H9 (cell line): ENCODE results near the gene CRY1. TPM values are rescaled to one million over a fixed set of nuclear protein-coding genes. Genes with fewer than 3 reads are reported as not detected.

Source experiments
- DNase-seq: peaks from one replicate; pipeline ENCODE4 v3.0.0-alpha.2; 2017
- H2AFZ ChIP-seq: one replicate; pipeline ENCODE4 v1.6.1; 2013; ENCODE audit warnings: mild to moderate bottlenecking, low read length, control low read depth, moderate library complexity
- H2AK5ac ChIP-seq: 2 replicates; pipeline ENCODE4 v1.6.1; 2013; ENCODE audit warnings: low read length, control low read depth, mixed read lengths; ENCODE audit not compliant: insufficient read length
- H2BK120ac ChIP-seq: one replicate; pipeline ENCODE4 v1.6.1; 2013; ENCODE audit warnings: low read depth, mild to moderate bottlenecking, low read length, control low read depth, inconsistent platforms; ENCODE audit not compliant: poor library complexity, severe bottlenecking
- H2BK12ac ChIP-seq: 2 replicates; pipeline ENCODE4 v1.6.1; 2013; ENCODE audit warnings: low read length, control low read depth, mixed read lengths, low read depth; ENCODE audit not compliant: insufficient read length
- H2BK15ac ChIP-seq: 2 replicates; pipeline ENCODE4 v1.6.1; 2013; ENCODE audit warnings: low read depth, low read length, control low read depth
- H2BK20ac ChIP-seq: one replicate; pipeline ENCODE4 v1.6.1; 2013; ENCODE audit warnings: low read depth, mild to moderate bottlenecking, low read length, control low read depth, inconsistent platforms; ENCODE audit not compliant: poor library complexity, severe bottlenecking
- H2BK5ac ChIP-seq: 2 replicates; pipeline ENCODE4 v1.6.1; 2013; ENCODE audit warnings: low read length, control low read depth, mixed read lengths; ENCODE audit not compliant: insufficient read length
- H3K14ac ChIP-seq: 2 replicates; pipeline ENCODE4 v1.6.1; 2013; ENCODE audit warnings: low read length, control low read depth; ENCODE audit not compliant: insufficient read depth
- H3K18ac ChIP-seq: 2 replicates; pipeline ENCODE4 v1.6.1; 2013; ENCODE audit warnings: low read depth, mild to moderate bottlenecking, mixed read lengths, low read length, control low read depth; ENCODE audit not compliant: insufficient read length
- H3K23ac ChIP-seq: 2 replicates; pipeline ENCODE4 v1.6.1; 2013; ENCODE audit warnings: low read length, control low read depth, mixed read lengths, low read depth; ENCODE audit not compliant: insufficient read length
- H3K23me2 ChIP-seq: 2 replicates; pipeline ENCODE4 v1.6.1; 2013; ENCODE audit warnings: low read depth, mild to moderate bottlenecking, mixed read lengths, low read length, control low read depth; ENCODE audit not compliant: insufficient read length, poor library complexity, severe bottlenecking
- H3K27ac ChIP-seq: 2 replicates; pipeline ENCODE4 v1.5.1; 2013; ENCODE audit warnings: low read length, control low read depth, mixed read lengths, low read depth; ENCODE audit not compliant: insufficient read length
- H3K27me3 ChIP-seq: 2 replicates; pipeline ENCODE4 v1.6.1; 2013; ENCODE audit warnings: low read length, control low read depth, inconsistent platforms; ENCODE audit not compliant: insufficient read depth
- H3K4ac ChIP-seq: 2 replicates; pipeline ENCODE4 v1.6.1; 2013; ENCODE audit warnings: low read depth, mild to moderate bottlenecking, control low read depth, inconsistent platforms, low read length, moderate library complexity
- H3K4me1 ChIP-seq: 2 replicates; pipeline ENCODE4 v1.6.1; 2013; ENCODE audit warnings: low read length, control low read depth, inconsistent platforms; ENCODE audit not compliant: insufficient read depth
- H3K4me2 ChIP-seq: 2 replicates; pipeline ENCODE4 v1.6.1; 2013; ENCODE audit warnings: low read length, control low read depth, mixed read lengths; ENCODE audit not compliant: insufficient read length, insufficient read depth
- H3K56ac ChIP-seq: 2 replicates; pipeline ENCODE4 v1.6.1; 2013; ENCODE audit warnings: low read depth, mild to moderate bottlenecking, mixed read lengths, low read length, control low read depth; ENCODE audit not compliant: insufficient read length
- H3K79me1 ChIP-seq: 2 replicates; pipeline ENCODE4 v1.6.1; 2013; ENCODE audit warnings: low read depth, mild to moderate bottlenecking, moderate library complexity, low read length, control low read depth, inconsistent platforms; ENCODE audit not compliant: insufficient read depth, poor library complexity, severe bottlenecking
- H3K79me2 ChIP-seq: 2 replicates; pipeline ENCODE4 v1.6.1; 2013; ENCODE audit warnings: low read length, control low read depth, inconsistent platforms; ENCODE audit not compliant: insufficient read depth
- H3K9ac ChIP-seq: 2 replicates; pipeline ENCODE4 v1.6.1; 2013; ENCODE audit warnings: low read length, control low read depth, mixed read lengths; ENCODE audit not compliant: insufficient read length; ENCODE audit errors: extremely low read depth
- H3K9me3 ChIP-seq: one replicate; pipeline ENCODE4 v1.6.1; 2013; ENCODE audit warnings: low read depth, low read length, inconsistent platforms; ENCODE audit not compliant: control insufficient read depth
- H3T11ph ChIP-seq: one replicate; pipeline ENCODE4 v1.6.1; 2013; ENCODE audit warnings: mild to moderate bottlenecking, low read length, control low read depth, inconsistent platforms
- H4K20me1 ChIP-seq: one replicate; pipeline ENCODE4 v1.6.1; 2013; ENCODE audit not compliant: control insufficient read depth, insufficient read length, insufficient read depth
- H4K5ac ChIP-seq: 2 replicates; pipeline ENCODE4 v1.6.1; 2013; ENCODE audit warnings: low read depth, mild to moderate bottlenecking, mixed read lengths, low read length, control low read depth; ENCODE audit not compliant: insufficient read length
- H4K8ac ChIP-seq: replicated peaks from 2 replicates; pipeline ENCODE4 v1.6.1; 2013; ENCODE audit warnings: low read length, control low read depth, mixed read lengths, low read depth; ENCODE audit not compliant: insufficient read length
- H4K91ac ChIP-seq: 2 replicates; pipeline ENCODE4 v1.6.1; 2013; ENCODE audit warnings: low read depth, mild to moderate bottlenecking, moderate library complexity, mixed read lengths, low read length, control low read depth; ENCODE audit not compliant: insufficient read length
- H3K27ac Mint-ChIP-seq, 3 experiments: 2 replicates in 2 of 3; 3 replicates in 1 of 3; pipeline ENCODE4 v1.8.0; 2020 to 2021; ENCODE audit warnings: mixed read lengths in 3 of 3, mild to moderate bottlenecking in 1 of 3, moderate library complexity in 1 of 3
- H3K27me3 Mint-ChIP-seq: 2 replicates; pipeline ENCODE4 v1.8.0; 2021; ENCODE audit warnings: low read depth, mild to moderate bottlenecking, moderate library complexity, mixed read lengths
- H3K36me3 Mint-ChIP-seq, 3 experiments: 2 replicates in 2 of 3; 3 replicates in 1 of 3; pipeline ENCODE4 v1.8.0; 2020 to 2021; ENCODE audit warnings: low read depth in 3 of 3, mixed read lengths in 3 of 3; ENCODE audit not compliant: insufficient read depth in 1 of 3
- H3K4me1 Mint-ChIP-seq, 2 experiments: 2 replicates each; pipeline ENCODE4 v1.8.0; 2020; ENCODE audit warnings: mixed read lengths in 2 of 2
- H3K4me3 Mint-ChIP-seq, 2 experiments: 2 replicates in 1 of 2; 3 replicates in 1 of 2; pipeline ENCODE4 v1.8.0; 2020 to 2021; ENCODE audit warnings: mild to moderate bottlenecking in 2 of 2, mixed read lengths in 2 of 2, moderate library complexity in 1 of 2
- H3K9me3 Mint-ChIP-seq, 2 experiments: 2 replicates in 1 of 2; 3 replicates in 1 of 2; pipeline ENCODE4 v1.8.0; 2020; ENCODE audit warnings: mild to moderate bottlenecking in 2 of 2, mixed read lengths in 2 of 2, moderate library complexity in 1 of 2
- CTCF ChIP-seq: fragments of 200-600 bp; sonication (generic); conservative IDR thresholded peaks from 3 replicates; pipeline ENCODE4 v1.8.0; 2021; ENCODE audit warnings: antibody characterized with exemption, mild to moderate bottlenecking
- WGBS: extraction: QIAGEN DNeasy Blood & Tissue Kit; methylation state at CpG from one replicate; pipeline ENCODE4 v1.1.7; 2013; ENCODE audit warnings: missing lambda C conversion rate, low lambda C conversion rate, mixed read lengths; ENCODE audit not compliant: insufficient read length; ENCODE audit errors: extremely low coverage; 5-methylcytosine and 5-hydroxymethylcytosine counted together
- total RNA-seq: library from RNA; stranded (reverse); gene quantifications from 2 replicates; pipeline ENCODE4 v1.2.1, GENCODE V29; 2021

CRY1 gene
- total RNA-seq, 1 experiment from 2014 or later: 23.5 TPM

DNA sequence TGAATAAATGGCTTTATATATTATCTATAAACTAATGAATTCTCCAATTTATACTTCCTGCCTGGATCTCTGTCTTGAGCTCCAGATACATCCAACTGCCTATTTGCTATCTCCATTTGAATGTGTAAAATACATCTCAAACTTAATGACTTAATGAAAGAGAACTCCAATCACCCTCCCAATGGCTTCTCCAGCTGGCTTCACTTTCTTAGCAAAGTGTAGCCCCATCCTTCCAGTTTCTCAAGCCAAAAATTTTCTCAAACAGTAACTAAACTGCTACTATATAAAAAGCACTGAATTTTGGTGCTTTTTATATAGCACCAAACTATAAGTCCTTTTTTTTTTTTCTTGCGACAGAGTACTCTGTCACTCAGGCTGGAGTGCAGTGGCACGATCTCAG, 2.6 kb downstream of the CRY1 start:
- Histone ChIP-seq H4K91ac (no peak overlapping the region), H4K5ac (no peak overlapping the region), H3K4ac (no peak overlapping the region), H3K27ac (no peak overlapping the region), H2BK20ac (no peak overlapping the region), H2BK5ac (no peak overlapping the region), H3K23ac (no peak overlapping the region), H3K23me2 (peaks cover 14% of the 10 kb centered on the region), H3K56ac (no peak overlapping the region), H3K14ac (no peak overlapping the region), H2BK15ac (no peak overlapping the region), H3K27me3 (no peaks in the 10 kb centered on the region), H3T11ph (no peak overlapping the region), H3K4me2 (no peak overlapping the region), H3K9ac (no peak overlapping the region), H2BK120ac (no peak overlapping the region), H3K4me1 (peaks cover 3% of the 10 kb centered on the region; the same call in 1 of the 2 replicates), H2AFZ (no peak overlapping the region), H3K18ac (no peak overlapping the region), H3K79me1 (peaks cover 3% of the 10 kb centered on the region), H4K20me1 (no peaks in the 10 kb centered on the region), H3K79me2 (peaks cover 7% of the 10 kb centered on the region; the same call in 1 of the 2 replicates), H2AK5ac (no peak overlapping the region), H3K9me3 (no peaks in the 10 kb centered on the region), H4K8ac (no peak overlapping the region), H2BK12ac (no peak overlapping the region)
- peaks cover 5 to 17% (median 13%) of the 10 kb centered on the region in 3 experiments for H3K36me3 Mint-ChIP-seq
- TF ChIP-seq CTCF: no peak
- DNase-seq: no peak
- H3K4me1 Mint-ChIP-seq: peaks cover 8% of the 10 kb centered on the region in 2 experiments; a peak in 3 of 4 replicates
- peaks cover under 1 to 5% of the 10 kb centered on the region in 2 experiments; a peak in 3 of 5 replicates for H3K9me3 Mint-ChIP-seq
- no peak overlapping the region for H3K4me3 Mint-ChIP-seq
- no peak overlapping the region for H3K27ac Mint-ChIP-seq
- WGBS: no CpG with 5 or more reads among the region's 2 CpGs
- H3K27me3 Mint-ChIP-seq: no peaks in the 10 kb centered on the region
